Measurements from ENCODE around the gene ABTB1.

Gene ABTB1

GRCh38 chr3:127707851-127708411 lies 35.2 kb downstream of the ABTB1 start:
- DNase-seq, result no peak

- no peak for DNase-seq
These were observed 36.1 kb downstream of the ABTB1 start for GRCh38 chr3:127708837-127709236.

DNA sequence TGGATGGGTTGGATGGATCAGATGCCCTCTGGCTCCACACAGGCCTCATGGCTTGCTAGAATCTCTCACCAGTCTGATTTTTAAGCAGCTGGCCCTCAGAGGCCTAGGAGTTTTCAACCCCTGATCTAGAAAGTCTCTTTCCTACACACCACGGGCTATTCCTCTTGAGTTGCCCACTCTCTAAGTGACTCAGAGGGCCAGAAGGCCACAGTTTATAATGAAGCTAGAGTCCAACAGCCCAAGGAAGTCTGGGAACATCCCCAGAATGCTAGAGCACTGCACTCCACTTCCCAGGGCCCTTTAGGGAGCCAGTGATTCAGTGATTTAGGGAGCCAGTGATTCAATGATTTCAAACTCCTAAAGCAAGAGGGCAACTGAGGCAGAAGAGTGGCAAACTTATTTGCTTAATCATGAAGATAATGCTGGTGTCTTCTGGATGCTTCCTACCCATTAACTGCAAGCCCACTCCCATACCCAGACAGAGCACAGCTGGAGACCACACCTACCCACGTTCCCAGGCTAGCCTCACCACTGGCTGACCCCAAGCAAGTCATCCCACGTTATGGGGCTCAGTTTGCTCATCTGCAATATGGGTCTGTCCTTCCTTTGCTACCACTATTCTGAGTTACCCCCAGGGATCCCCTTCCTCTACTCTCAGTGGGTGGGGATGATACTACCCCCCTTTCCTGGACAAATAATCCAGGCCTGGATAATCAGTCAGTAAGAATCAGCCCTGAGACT lies 36.7 kb downstream of the ABTB1 start:
- DNase-seq, result no peak

DNA sequence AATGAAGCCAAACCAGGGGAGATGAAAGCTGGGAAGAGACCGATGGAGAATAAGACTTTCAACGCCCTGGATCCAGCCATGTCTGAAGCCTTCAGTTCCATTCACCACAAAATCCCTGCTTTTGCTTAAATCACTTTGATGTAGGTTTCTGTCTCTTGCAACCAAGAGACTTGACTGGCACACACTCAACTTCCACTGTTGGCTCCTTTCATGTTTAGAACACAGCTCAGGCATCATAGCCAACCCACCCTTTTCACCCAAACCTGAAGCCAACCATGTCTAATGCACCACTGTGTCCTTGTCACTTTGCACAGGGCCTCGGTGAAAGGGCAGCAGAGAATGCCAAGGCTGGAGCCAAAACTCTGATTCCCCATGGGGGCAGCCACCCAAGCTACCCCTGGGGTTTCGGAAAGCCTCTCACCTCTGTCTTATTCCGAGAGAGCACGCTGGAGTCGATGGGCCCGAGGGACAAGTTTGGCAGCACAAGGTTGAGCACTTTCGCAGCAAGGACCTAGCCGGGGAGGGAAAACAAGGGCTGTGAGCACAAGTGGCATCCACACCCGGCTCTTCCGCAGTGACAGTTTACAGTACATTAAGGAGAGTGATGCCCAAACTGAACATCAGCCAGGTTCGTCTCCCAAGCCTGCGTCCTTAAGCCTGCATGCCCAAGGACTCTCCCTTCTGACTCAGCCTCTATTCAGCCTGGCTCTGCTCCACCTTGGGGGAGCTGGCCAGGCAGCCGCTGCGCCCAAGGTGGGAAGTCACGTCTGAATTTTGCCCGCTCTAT lies 37.6 kb downstream of the ABTB1 start:
- no peak for DNase-seq

DNA sequence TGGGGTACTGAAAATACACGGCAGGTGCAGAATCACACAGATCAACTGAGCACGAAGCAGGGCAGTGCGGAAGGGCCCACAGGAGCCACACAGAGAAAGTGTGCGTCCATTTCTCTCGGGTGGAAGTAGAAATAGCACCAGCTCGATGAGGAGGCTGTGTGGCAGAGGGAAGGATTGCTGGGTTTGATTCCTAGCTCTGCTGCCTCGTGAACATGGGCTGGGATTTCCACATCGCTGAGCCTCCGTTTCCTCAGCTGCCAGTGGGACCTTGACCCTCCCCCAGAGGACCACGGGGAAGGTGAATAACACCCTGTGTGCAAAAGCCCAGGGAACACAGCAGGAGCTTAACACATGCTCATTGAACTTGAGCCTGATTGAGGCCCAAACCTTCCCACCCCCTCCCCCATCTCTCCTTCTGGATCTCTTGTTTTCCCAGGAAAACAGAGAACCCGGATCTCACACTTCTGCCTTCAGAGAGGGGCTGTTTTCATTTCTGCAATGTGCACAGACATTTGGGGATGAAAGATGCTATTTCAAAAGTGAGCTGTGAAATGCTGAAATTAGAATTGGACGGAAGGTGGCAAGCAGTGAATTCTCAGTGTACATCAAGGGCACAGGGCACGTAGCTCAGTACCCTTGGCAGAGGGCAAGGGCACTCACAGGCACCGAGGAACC lies 38.4 kb downstream of the ABTB1 start:
- no peak for DNase-seq

- DNase-seq, result no peak
These were observed 39.1 kb downstream of the ABTB1 start for GRCh38 chr3:127711896-127712295.

DNA sequence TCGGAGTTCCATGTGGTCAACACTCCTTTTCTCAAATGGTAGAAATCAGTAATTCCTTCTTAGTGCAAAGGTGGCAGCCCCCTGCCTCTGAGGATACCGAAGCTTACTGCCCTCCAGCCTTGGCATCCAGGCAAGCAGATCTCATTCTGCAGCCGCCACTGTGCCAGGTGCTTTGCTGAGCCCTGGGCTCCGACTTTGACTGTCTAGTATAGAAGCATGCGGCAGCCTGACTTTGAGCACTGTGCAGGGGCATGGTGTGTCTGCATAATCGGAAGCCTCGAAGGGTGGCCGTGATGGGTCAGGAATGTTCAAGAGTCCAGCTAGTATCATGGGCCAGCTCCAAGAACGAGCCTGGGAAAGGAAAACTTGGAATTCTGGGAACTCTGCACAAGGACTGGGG lies 39.7 kb downstream of the ABTB1 start:
- DNase-seq, result no peak

- DNase-seq, result no peak
These were observed 40.4 kb downstream of the ABTB1 start for GRCh38 chr3:127712881-127713771.

DNA sequence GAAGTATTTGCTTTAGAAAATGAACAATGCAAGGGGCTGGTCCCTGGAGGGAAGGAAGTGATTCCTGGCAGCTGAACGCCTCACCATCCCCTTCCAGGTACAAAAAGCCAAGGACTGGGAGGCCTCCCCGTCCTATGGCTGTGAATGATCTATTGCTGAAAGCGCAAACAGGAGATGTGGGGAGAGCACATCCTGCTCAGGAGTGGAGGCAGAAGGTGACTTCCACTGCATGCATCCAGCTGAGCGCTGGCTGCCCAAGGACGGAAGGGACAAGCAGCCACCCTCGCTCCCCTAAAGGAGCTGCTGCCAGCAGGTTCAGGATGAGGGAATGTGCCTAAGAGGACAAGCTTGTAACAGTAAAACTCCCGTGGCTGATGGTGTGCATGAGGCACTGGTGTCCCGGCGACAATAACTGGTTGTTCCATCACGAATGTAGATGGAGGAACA lies 41.4 kb downstream of the ABTB1 start:
- DNase-seq, result no peak

- DNase-seq, result no peak
These were observed 42.1 kb downstream of the ABTB1 start for GRCh38 chr3:127714866-127715265.

DNA sequence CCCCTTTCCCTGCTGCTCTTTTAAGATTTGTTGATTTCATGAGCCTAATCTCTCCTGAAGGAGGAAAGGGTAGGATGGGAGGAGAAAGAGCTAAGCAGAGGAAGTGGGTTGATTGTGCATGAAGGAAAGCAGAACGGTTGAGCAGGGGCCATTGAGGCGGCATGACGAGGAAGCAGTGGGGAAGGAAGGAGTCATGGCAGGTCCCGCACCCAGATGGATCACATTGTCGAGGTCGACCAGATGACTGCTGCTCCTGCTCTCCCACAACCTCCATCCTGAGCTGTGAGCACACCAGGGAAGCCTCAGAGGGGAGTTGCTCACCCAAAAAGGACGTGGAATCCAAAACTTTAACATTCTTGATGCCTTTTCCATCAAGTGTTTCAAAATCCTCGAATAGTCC lies 42.8 kb downstream of the ABTB1 start:
- peak; percentile 40 to 43 for DNase-seq

DNA sequence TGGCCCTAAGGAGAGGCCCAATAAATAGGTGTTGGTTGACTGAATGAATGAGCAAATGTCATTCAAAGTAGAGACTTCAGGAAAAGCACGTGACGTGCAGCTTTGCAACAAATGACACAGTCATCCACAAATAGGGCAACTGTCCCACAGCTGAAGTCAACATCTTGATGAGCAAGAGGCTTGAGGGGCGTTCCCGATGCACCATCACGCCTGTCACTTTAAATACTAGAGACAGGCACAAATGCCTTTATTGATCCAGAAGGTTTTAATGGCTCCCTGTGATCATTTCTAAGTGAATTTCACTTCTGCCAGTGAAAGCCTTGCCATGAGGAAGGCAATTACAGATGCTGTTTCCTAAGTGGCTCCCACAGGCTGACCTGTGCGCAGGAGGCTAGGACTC lies 43.6 kb downstream of the ABTB1 start:
- no peak for DNase-seq

DNA sequence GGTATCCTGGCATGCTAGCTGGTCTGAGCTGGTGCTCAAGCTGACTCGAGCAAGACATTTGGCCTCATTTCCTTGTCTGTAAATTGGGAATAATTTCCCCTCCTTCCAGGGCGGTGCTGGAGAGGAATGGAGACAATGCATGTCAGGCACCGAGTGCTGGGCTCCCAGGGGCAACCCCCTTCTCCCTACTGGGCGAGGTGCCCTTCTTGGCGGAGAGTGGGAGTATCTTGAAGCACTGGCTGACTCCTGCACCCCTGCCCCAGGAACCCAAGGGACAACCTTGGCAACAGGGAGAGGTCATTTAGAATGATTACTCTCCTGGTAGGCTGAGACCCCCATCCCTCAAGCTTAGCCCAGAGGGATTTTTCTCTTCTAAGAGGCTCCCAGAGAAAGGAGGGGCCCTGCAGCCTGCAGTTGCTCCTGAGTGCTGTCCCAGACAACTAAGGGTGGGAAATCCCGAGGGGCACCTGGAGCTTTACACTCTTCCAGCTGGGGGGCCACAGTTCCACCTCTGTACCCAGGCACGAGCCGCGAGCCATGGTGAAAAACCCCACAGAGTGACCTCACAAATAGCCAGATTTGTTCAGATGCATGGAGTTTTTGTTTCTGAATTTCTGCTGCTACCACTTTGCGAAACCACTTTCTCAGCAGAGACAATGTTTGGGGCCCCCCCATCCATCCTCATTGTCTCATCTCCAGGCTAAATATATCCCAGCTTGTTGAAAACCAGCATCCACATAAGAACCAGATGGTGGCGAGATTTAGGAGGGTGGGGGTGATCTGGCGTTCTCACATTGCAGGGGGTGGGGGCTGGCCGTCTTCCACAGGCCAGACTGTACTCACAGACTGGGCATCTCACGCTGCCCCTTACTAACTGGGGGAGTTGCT lies 44.8 kb downstream of the ABTB1 start:
- DNase-seq, result no peak

DNA sequence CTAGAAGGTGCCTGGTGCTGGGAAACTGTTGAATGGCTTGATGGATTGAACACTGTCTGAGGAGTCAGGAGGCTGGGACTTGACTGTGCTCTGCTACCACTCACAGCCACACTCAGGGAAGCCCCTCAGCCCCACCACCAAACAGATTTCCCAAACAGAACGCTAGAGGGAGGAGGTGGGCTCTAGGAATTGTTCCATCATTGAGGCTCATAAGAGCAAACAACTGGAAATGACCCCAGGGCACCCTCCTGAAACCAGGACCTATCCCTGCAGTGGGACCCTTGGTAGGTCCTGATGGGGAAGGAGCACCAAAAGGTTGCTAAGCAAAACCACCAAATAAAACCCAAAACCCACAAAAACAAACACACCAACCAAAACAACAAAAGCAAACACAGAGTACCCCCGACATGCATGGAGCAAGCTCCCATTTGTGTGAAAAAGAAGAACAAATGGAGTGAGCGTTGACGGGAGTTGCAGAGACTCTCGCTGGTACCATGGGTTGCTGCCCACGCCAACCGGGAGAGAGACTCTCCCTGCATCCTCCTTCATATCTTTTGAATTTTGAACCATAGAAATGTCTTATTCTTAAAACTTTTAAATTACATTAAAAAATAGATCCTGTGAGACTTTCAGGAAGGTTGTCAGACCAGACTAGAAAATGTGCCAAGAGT lies 45.6 kb downstream of the ABTB1 start:
- DNase-seq, result no peak

DNA sequence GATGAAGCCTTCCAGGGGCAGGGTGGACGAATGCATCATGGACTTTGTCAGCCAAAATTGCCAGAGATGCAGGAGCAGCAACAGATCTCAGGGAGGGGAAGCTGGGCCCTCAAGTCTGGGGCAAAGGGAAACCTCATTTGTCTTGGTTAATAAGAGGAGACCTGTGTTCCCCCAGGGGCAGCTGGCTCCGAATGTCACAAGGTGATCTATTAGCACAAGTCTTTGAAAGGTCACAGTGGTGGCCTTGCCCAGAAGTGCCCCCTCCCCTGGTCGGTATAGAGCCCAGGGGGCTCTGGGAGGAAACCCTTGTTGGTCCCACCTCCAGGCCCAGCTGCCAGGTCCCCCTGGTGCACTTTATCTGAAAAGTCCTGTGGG lies 46.2 kb downstream of the ABTB1 start:
- DNase-seq, result no peak

DNA sequence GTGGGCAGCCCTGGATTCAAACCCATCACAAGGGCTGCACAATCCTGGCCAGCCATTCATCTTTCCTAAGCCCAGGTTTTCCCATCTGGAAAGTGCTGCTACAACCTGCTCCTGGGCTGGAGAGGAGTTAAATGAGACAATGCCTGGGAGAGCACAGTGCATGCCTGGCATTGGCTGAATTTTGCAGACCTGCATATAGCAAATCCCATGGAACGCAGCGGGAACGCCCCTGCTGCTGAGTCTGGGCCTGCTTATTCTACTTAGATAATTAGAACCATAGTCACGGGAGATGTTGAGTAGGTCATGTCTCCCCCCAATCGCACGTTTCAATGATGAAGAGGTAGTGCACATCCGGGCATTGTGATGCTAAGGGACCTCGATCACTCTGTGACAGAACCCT lies 46.6 kb downstream of the ABTB1 start:
- no peak for DNase-seq

DNA sequence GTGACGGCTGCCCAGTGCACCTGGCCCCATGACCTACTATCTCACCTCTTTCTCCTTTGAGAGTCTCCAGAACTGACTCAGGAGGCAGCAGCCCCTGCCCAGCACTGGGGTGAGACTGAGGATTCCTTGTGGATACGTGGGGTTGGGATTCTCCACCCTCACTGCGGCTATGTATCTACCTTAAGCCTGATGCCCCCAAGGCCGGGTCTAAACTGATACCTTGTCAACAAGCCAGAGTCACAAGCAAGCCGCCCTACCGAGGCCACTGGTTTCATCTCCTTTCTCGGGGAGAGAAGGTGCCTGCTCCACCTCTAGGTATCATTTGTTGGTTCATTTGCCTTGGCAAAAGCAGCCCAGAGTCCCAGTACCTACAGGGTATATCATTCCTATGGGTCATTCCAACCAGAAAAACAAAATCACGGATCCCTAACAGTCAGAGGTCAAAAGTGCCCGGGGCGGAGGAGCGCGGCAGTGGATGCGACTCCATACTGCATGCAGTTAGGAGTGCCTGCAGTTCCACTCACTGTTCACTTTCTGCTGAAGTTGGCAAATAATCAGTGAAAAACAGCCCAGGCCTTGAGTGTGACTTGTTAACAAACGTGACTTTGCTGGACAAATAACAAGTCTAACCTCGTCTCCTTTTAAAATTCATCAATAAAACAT lies 47.5 kb downstream of the ABTB1 start:
- DNase-seq, result no peak

DNA sequence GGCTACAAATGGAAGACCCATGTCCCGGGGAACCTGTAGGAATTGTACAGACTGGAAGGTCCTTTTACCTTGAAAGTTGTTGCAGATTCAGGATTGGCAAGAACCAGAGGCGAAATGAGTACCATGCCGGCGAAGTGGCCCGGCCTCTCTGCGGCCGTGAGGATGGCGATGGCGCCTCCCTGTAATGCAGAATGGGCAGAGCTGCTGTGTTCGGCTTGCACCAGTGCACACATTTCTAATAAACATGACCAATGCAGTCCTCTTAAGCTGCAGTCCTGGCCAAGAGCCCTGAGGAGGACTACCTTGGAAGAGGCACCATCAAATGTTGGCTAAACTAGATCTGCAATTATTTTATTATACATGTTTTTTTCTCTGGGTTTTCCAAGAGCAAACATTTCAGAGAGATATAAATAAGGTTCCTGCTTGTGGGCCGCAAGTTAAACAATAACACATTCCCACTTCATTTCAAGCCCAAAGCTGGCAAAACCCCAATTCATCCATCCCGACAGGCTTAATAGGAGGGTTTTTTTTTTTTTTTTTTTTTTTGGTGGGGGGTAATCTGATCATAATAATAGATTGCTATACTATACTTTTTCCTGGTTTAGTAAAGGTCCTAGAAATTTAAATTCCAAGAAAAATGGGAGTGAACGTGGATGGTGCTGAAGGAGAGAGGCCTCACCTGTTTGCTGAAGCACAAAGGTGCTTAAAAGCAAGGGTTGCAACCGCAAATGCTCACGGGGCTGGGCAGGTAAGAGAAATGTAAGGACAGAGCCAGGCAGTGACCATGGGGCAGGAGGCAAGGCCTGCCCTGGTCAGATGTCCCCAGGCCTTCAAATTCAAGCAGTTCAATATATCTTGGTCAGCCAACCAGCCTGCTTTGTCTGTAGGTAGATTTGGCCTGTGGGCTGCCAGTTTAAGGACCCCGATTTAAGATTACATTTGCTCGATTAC lies 48.5 kb downstream of the ABTB1 start:
- no peak for DNase-seq

All from inflammatory macrophage treated with lipopolysaccharide for 1 hour (primary cell).